IPS DF 19.7 (cell line): Measurements from ENCODE around the gene ABCA6.
"Not testable (repeated sequence)": the region's sequence is repeated elsewhere in the genome, so short reads cannot be mapped to it uniquely, and the experiment has no call there.

Experiments used
- DNase-seq: peaks from one replicate; pipeline ENCODE4 v3.0.0-alpha.2; 2013; ENCODE audit warnings: low read depth, low spot score

The ABCA6 gene, protein sequence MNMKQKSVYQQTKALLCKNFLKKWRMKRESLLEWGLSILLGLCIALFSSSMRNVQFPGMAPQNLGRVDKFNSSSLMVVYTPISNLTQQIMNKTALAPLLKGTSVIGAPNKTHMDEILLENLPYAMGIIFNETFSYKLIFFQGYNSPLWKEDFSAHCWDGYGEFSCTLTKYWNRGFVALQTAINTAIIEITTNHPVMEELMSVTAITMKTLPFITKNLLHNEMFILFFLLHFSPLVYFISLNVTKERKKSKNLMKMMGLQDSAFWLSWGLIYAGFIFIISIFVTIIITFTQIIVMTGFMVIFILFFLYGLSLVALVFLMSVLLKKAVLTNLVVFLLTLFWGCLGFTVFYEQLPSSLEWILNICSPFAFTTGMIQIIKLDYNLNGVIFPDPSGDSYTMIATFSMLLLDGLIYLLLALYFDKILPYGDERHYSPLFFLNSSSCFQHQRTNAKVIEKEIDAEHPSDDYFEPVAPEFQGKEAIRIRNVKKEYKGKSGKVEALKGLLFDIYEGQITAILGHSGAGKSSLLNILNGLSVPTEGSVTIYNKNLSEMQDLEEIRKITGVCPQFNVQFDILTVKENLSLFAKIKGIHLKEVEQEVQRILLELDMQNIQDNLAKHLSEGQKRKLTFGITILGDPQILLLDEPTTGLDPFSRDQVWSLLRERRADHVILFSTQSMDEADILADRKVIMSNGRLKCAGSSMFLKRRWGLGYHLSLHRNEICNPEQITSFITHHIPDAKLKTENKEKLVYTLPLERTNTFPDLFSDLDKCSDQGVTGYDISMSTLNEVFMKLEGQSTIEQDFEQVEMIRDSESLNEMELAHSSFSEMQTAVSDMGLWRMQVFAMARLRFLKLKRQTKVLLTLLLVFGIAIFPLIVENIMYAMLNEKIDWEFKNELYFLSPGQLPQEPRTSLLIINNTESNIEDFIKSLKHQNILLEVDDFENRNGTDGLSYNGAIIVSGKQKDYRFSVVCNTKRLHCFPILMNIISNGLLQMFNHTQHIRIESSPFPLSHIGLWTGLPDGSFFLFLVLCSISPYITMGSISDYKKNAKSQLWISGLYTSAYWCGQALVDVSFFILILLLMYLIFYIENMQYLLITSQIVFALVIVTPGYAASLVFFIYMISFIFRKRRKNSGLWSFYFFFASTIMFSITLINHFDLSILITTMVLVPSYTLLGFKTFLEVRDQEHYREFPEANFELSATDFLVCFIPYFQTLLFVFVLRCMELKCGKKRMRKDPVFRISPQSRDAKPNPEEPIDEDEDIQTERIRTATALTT (N-terminal part only)

DNA sequence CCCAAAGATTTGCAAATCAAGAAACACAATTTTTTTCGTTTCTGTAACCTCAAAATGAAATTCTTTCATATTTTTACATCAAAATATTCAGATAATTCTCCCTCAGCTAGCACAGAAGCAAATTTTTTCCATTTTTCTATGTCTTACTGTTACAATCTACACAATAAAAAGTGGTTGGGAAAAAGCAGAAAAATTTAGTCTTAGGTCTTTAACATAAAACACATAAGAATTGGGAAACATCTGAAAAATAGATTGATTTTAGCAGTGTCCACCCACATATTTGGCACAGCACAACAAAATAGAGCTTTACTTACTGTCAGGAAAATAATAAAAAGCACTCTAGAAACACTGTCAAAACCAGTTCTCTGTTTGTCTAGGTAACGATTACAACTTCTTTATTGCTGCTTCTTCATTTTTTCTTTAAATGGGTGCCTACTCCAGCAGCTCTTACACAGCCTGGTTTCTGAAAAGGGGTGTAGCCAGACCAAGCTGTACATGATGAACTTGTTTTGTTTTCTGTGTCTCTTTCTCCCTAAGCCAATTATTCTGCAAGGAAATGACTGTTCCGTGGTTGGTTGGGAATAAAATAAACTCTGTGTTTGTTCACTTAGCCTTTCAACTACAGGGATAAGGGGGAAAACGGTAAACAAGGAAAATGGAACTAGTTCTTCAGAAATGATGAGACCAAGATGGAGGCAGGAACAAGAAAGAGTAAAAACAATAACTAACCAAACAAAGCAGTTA lies at the start of gene ABCA6:
Gene ABCA6, minus strand, starts transcription at position 465 of the 744 bp plus-strand sequence. CDS start 1,192 bp downstream, outside the sequence.
- no peak for DNase-seq

DNA sequence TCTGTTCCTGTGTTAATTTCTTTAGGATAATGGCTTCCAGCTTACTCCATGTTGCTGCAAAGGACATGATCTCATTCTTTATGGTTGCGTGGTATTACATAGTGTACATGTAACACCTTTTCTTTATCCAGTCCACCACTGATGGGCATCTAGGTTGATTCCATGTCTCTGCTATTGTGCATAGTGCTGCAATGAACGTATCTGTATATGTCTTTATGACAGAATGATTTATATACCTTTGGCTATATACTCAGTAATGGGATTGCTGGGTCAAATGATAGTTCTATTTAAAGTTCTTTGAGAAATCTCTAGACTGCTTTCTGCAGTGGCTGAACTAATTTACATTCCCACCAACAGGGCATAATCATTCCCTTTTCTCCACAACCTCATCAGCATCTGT lies 47.1 kb upstream of the ABCA6 start:
- DNase-seq = no peak

- no peak for DNase-seq
Measured at GRCh38 chr17:69188064-69188463, 46.4 kb upstream of the ABCA6 start.

GRCh38 chr17:69187294-69187693 lies 45.6 kb upstream of the ABCA6 start:
- no peak for DNase-seq

DNA sequence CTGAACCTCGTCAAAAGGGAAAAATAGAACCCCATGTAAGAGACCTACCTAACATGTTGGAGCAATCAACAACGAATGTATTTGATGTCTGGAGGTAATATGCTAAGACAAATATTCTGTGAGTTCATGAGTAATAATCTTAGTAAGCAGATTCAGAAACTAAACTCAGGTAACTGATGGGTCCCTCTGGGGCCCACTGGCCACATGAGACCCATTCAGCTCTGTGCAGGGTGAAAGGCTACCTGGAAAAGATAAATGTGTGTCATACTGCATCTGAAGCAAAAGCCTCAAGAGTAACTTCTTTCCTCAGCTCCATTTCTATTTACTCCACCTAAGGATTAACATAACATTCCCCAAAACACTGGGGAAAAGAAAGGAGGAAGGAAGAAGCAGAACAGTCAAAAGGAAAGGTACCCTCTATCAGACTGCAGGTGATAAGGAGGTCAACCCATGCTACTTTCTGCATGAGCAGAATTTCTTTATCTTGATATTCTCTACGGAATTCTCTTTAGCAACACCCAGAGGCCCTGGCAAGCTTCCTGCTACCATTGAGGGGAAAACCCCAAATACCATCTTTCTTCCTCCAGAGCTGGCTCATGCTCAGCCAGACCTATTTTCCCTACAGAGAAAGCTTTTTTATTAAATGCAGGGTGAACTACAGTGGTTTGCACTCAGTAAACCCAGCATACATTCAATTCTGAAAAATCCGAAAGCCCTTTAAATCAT lies 37.7 kb upstream of the ABCA6 start:
- no peak for DNase-seq

GRCh38 chr17:69176457-69176795 lies 34.7 kb upstream of the ABCA6 start:
- DNase-seq = no peak

GRCh38 chr17:69175625-69176456 lies 34.1 kb upstream of the ABCA6 start:
- no peak for DNase-seq

GRCh38 chr17:69175262-69175624 lies 33.5 kb upstream of the ABCA6 start:
- no peak for DNase-seq

DNA sequence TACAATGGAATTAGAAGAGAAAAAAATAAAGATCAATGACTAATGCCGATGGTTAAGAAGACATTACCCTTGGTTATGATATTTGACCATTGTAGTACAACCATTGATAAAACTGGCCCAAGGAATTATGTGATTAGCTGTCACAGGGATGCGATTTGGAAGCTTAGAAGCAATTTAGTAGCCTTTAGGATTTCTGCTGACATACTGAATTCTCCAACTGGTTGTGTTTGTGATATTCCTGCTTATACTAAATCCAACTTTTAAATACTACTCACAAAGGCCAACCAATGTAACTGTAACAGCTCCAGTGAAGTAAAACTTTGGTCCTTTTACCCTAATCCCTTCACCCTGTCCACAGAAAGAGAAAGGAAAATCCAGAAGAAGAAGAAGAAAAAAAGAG lies 31.4 kb upstream of the ABCA6 start:
- no peak for DNase-seq

GRCh38 chr17:69170377-69170776 lies 28.7 kb upstream of the ABCA6 start:
- DNase-seq = no peak

GRCh38 chr17:69168642-69169041 lies 26.9 kb upstream of the ABCA6 start:
- DNase-seq = not testable (repeated sequence)

- DNase-seq = no peak
Measured at GRCh38 chr17:69166957-69167356, 25.3 kb upstream of the ABCA6 start.

DNA sequence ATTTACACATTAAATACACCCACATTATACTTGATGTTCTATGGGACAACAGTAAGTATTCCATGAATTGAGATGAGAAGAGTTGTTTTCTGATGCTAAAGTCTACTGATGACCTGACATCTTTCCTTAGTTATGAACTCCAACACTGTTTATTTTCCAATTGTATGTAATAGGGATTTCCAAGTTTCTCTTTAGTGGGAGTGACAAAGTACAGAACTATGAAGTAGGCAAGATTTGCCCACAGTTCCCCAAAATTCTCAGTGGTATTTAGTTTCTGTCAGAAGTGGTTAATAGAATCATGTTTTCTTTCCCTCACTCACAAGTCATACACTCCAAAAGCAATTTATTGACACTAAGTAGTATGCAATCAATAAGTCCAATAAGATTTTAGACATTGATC lies 22.5 kb upstream of the ABCA6 start:
- no peak for DNase-seq

- DNase-seq = no peak
Measured at GRCh38 chr17:69159418-69159817, 17.7 kb upstream of the ABCA6 start.

GRCh38 chr17:69154267-69154666 lies 12.6 kb upstream of the ABCA6 start:
- no peak for DNase-seq

- DNase-seq = no peak
Measured at GRCh38 chr17:69150333-69150732, 8.6 kb upstream of the ABCA6 start.

GRCh38 chr17:69147460-69147859 lies 5.8 kb upstream of the ABCA6 start:
- DNase-seq = no peak

DNA sequence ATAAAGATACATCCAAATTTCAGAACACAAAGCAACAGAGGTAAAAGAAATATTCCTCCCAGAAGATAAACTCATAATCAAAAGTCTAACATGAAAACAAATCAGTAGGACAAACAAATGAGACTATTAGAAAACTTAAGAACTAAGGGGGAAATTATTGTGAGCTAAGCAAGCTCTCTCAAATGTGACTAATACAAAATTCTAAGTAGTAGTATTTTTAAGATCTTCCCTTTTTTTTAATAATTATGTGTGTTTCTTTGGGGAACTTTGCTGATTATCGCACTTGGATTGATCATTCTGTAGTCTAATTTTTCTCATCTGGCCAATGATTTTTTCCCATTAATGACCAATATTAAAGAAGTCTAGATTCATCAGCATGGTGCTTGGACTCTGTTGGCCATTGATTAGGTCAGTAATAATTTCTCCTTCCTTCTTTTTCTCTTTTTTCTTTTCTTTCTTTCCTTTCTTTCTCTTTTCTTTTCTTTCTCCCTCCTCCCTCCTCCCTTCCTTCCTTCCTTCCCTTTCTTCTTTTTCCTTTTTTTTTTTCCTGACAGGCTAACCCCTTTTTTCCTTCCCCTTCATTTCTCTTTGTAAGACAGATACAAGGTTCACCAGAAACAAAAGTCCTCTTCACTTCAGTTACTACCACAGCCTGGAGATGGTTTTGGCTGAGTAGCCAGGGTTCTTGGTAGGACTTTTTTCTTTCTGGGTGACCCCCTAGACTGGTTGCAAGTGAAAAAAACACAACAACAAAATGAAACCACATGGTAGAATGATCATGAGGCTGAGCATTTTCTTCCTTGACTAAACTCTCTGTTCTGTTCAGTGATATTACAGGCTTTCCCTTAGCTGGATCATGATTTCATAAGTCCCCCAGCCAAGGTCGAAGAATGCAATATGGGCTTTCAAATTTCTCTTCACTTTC lies 2.9 kb upstream of the ABCA6 start:
- DNase-seq = no peak
